CD14-positive monocyte (primary cell): ENCODE results near the gene MAP3K1. TPM values are rescaled to one million over a fixed set of nuclear protein-coding genes. Genes with fewer than 3 reads are reported as not detected.

Experiments used
- DNase-seq, 3 donors: peaks; one replicate each; pipeline ENCODE4 v3.0.0-alpha.2; 2011 to 2022
- H2AFZ ChIP-seq: 2 replicates; pipeline ENCODE4 v1.6.0; 2012; ENCODE audit warnings: mild to moderate bottlenecking, low read depth, low read length, inconsistent platforms; ENCODE audit not compliant: insufficient read depth, poor library complexity, severe bottlenecking
- H3K27ac ChIP-seq, 2 donors: 1 replicate in 1 of 2; 2 replicates in 1 of 2; pipeline ENCODE4 v1.5.1; 2012 to 2013; ENCODE audit warnings: low read length in 2 of 2, control low read depth in 1 of 2, inconsistent platforms in 1 of 2, low read depth in 1 of 2, mild to moderate bottlenecking in 1 of 2
- H3K27me3 ChIP-seq, 2 donors: one replicate each; pipeline versions ENCODE4 v1.6.0 to v1.6.1; 2011 to 2013; ENCODE audit warnings: low read length in 2 of 2; ENCODE audit not compliant: control insufficient read depth in 2 of 2, insufficient read depth in 2 of 2
- H3K36me3 ChIP-seq, 2 donors: replicated peaks in 1 of 2; 1 replicate in 1 of 2; 2 replicates in 1 of 2; pipeline versions ENCODE4 v1.5.1 to v1.6.1; 2012 to 2013; ENCODE audit warnings: low read length in 2 of 2, control low read depth in 1 of 2, inconsistent platforms in 1 of 2, mild to moderate bottlenecking in 1 of 2; ENCODE audit not compliant: insufficient read depth in 2 of 2, control insufficient read depth in 1 of 2
- H3K4me1 ChIP-seq, 2 donors: 1 replicate in 1 of 2; 2 replicates in 1 of 2; pipeline versions ENCODE4 v1.5.1 to v1.6.1; 2012 to 2013; ENCODE audit warnings: low read length in 2 of 2, control low read depth in 1 of 2, inconsistent platforms in 1 of 2, mild to moderate bottlenecking in 1 of 2, moderate library complexity in 1 of 2; ENCODE audit not compliant: insufficient read depth in 2 of 2, control insufficient read depth in 1 of 2
- H3K4me2 ChIP-seq: replicated peaks from 2 replicates; pipeline ENCODE3; 2012; ENCODE audit warnings: low read length, moderate library complexity, mild to moderate bottlenecking; ENCODE audit not compliant: poor library complexity, severe bottlenecking; ENCODE audit errors: extremely low read depth
- H3K4me3 ChIP-seq, 3 experiments: fragments of 200-600 bp in 1 of 3; sonication (generic) in 1 of 3; replicated peaks in 1 of 3; 1 replicate in 2 of 3; 2 replicates in 1 of 3; pipeline ENCODE4 v1.5.1; 2011 to 2013; ENCODE audit warnings: low read length in 3 of 3, mild to moderate bottlenecking in 3 of 3, control low read depth in 2 of 3, low read depth in 2 of 3, inconsistent platforms in 1 of 3, moderate library complexity in 1 of 3
- H3K79me2 ChIP-seq: 2 replicates; pipeline ENCODE4 v1.6.0; 2012; ENCODE audit warnings: mild to moderate bottlenecking, control low read depth, inconsistent platforms, low read length, moderate library complexity; ENCODE audit not compliant: insufficient read depth
- H3K9ac ChIP-seq: 2 replicates; pipeline ENCODE4 v1.6.0; 2017; ENCODE audit warnings: low read length, mild to moderate bottlenecking; ENCODE audit not compliant: insufficient read depth, poor library complexity, severe bottlenecking
- H3K9me3 ChIP-seq, 2 donors: replicated peaks in 1 of 2; 1 replicate in 1 of 2; 2 replicates in 1 of 2; pipeline versions ENCODE4 v1.5.1 to v1.6.1; 2012 to 2013; ENCODE audit warnings: low read length in 2 of 2, control low read depth in 1 of 2; ENCODE audit not compliant: control insufficient read depth in 1 of 2, insufficient read depth in 1 of 2
- H4K20me1 ChIP-seq: 2 replicates; pipeline ENCODE4 v1.6.0; 2012; ENCODE audit warnings: mild to moderate bottlenecking, low read length, control low read depth, moderate library complexity; ENCODE audit not compliant: insufficient read depth
- H3K27ac Mint-ChIP-seq, 7 donors: one replicate each; pipeline ENCODE4 v1.8.0; 2020; ENCODE audit warnings: mild to moderate bottlenecking in 7 of 7, mixed read lengths in 7 of 7, moderate library complexity in 6 of 7, inconsistent platforms in 2 of 7
- H3K27me3 Mint-ChIP-seq, 3 donors: one replicate each; pipeline ENCODE4 v1.8.0; 2021 to 2022; ENCODE audit warnings: low read depth in 3 of 3, mild to moderate bottlenecking in 3 of 3, mixed read lengths in 3 of 3, moderate library complexity in 3 of 3, inconsistent platforms in 1 of 3
- H3K36me3 Mint-ChIP-seq, 2 donors: one replicate each; pipeline ENCODE4 v1.8.0; 2020; ENCODE audit warnings: mixed read lengths in 2 of 2, inconsistent platforms in 1 of 2, mild to moderate bottlenecking in 1 of 2
- H3K4me1 Mint-ChIP-seq: one replicate; pipeline ENCODE4 v1.8.0; 2020; ENCODE audit warnings: mild to moderate bottlenecking, mixed read lengths
- H3K4me3 Mint-ChIP-seq, 2 donors: one replicate each; pipeline ENCODE4 v1.8.0; 2020; ENCODE audit warnings: mild to moderate bottlenecking in 2 of 2, mixed read lengths in 2 of 2, moderate library complexity in 1 of 2
- H3K9me3 Mint-ChIP-seq, 7 donors: one replicate each; pipeline ENCODE4 v1.8.0; 2020 to 2022; ENCODE audit warnings: mixed read lengths in 7 of 7, mild to moderate bottlenecking in 6 of 7, moderate library complexity in 6 of 7, inconsistent platforms in 2 of 7
- CTCF ChIP-seq: fragments of 200-600 bp; IDR thresholded peaks from one replicate; pipeline ENCODE4 v1.8.0; 2022; ENCODE audit warnings: antibody characterized with exemption, mild to moderate bottlenecking
- WGBS: methylation state at CpG from one replicate; pipeline ENCODE4 v1.1.5; 2013; ENCODE audit warnings: missing lambda C conversion rate; ENCODE audit not compliant: insufficient coverage; 5-methylcytosine and 5-hydroxymethylcytosine counted together
- intact Hi-C, 2 donors: fragments of 100-400 bp; cut with micrococcal nuclease; formaldehyde crosslinking; loops; one replicate each; pipeline versions ENCODE4 v1.15.0 to v1.15.1; 2023
- polyA plus RNA-seq, 3 donors: library from polyadenylated mRNA; depleted of rRNA in 1 of 3; unstranded in 2 of 3; stranded (reverse) in 1 of 3; fragments of 300-500 nt in 2 of 3; fragments of >200 nt in 1 of 3; fragmentation: Illumina TruSeq in 2 of 3; gene quantifications; 1 replicate in 2 of 3; 2 replicates in 1 of 3; pipeline ENCODE4 v1.2.3, GENCODE V29; 2012 to 2021

The MAP3K1 gene
- polyA plus RNA-seq, 3 donors, result 44.7 to 62.1 (median 45.6) TPM

GRCh38 chr5:56816546-56817081 is 1.3 kb downstream of the MAP3K1 start:
- Histone ChIP-seq H3K79me2 (peaks cover 75% of the 10 kb centered on the region), H2AFZ (peak overlapping the region; percentile 81), H3K27ac (peak overlapping the region; percentile 79 to 89), H4K20me1 (peaks cover 25% of the 10 kb centered on the region), H3K9ac (peak overlapping the region; percentile 90), H3K4me2 (peak overlapping the region; percentile 93), H3K4me3 (peak overlapping the region; percentile 67 to 97 (median 87)), H3K36me3 (peaks cover 2 to 13% of the 10 kb centered on the region in 2 donors), H3K4me1 (peaks cover 46 to 61% of the 10 kb centered on the region in 2 donors), H3K9me3 (no peaks in the 10 kb centered on the region), H3K27me3 (no peaks in the 10 kb centered on the region)
- intact Hi-C loops, result loop anchor here (2.0 to 10.0 kb wide), 5 partner anchors 80 to 402 kb away; no protein-coding TSS in a partner anchor
- peaks cover 45% of the 10 kb centered on the region for H3K4me1 Mint-ChIP-seq
- DNase-seq, result peak; percentile 59 to 75 (median 74)
- peaks cover 15 to 17% of the 10 kb centered on the region in 2 donors for H3K36me3 Mint-ChIP-seq
- H3K9me3 Mint-ChIP-seq, result no peaks in the 10 kb centered on the region
- peak overlapping the region; percentile 88 to 97 for H3K4me3 Mint-ChIP-seq
- H3K27me3 Mint-ChIP-seq, result no peaks in the 10 kb centered on the region
- under 1% methylated on average over 43 of the region's 43 CpGs for WGBS
- TF ChIP-seq CTCF, result no peak
- H3K27ac Mint-ChIP-seq, result peak overlapping the region; percentile 86 to 96 (median 89)

- Histone ChIP-seq H3K4me1 (peaks cover 48 to 63% of the 10 kb centered on the region in 2 donors), H2AFZ (peak overlapping the region; percentile 81), H3K79me2 (peaks cover 84% of the 10 kb centered on the region), H3K4me2 (peak overlapping the region; percentile 93), H3K36me3 (peaks cover 2 to 13% of the 10 kb centered on the region in 2 donors), H3K9me3 (no peaks in the 10 kb centered on the region), H3K9ac (peak overlapping the region; percentile 90), H3K4me3 (peak overlapping the region; percentile 67 to 97 (median 87)), H3K27ac (peak overlapping the region in 1 of 2 donors; percentile 89), H4K20me1 (peaks cover 33% of the 10 kb centered on the region), H3K27me3 (no peaks in the 10 kb centered on the region)
- Mint-ChIP-seq H3K9me3 (peaks cover 0 to 1% (median 0%) of the 10 kb centered on the region in 7 donors), H3K4me1 (peaks cover 48% of the 10 kb centered on the region), H3K36me3 (peaks cover 19 to 25% of the 10 kb centered on the region in 2 donors), H3K4me3 (peak overlapping the region; percentile 88 to 97), H3K27me3 (no peaks in the 10 kb centered on the region), H3K27ac (peak overlapping the region; percentile 86 to 96 (median 89))
- intact Hi-C loops, result loop anchor here (2.0 to 10.0 kb wide), 5 partner anchors 81 to 403 kb away; no protein-coding TSS in a partner anchor
- DNase-seq, result no peak
- WGBS, result 30% methylated on average over 5 of the region's 8 CpGs
- no peak for TF ChIP-seq CTCF
Measured at GRCh38 chr5:56817263-56818014, 2.1 kb downstream of the MAP3K1 start.
